Endothelial cell of umbilical vein (primary cell): ENCODE measurements around the gene GNAT1.

Experiments
- CTCF ChIP-seq, 2 donors: IDR thresholded peaks; 1 replicate in 1 of 2; 2 replicates in 1 of 2; pipeline ENCODE4 v1.5.1; 2011; ENCODE audit warnings: low read length in 2 of 2, mild to moderate bottlenecking in 2 of 2, moderate library complexity in 2 of 2, control low read depth in 1 of 2, inconsistent platforms in 1 of 2, low read depth in 1 of 2; ENCODE audit not compliant: insufficient read depth in 1 of 2; ENCODE audit errors: extremely low read depth in 1 of 2
- EZH2 ChIP-seq: IDR thresholded peaks from 2 replicates; pipeline ENCODE4 v1.6.1; 2012; ENCODE audit warnings: borderline replicate concordance, low read depth, mild to moderate bottlenecking, moderate library complexity, low read length, inconsistent platforms; ENCODE audit not compliant: severe bottlenecking
- POLR2AphosphoS5 ChIP-seq: IDR thresholded peaks from 2 replicates; pipeline ENCODE4 v1.6.1; 2012; ENCODE audit warnings: low read depth, mild to moderate bottlenecking, control low read depth, low read length, moderate library complexity; ENCODE audit not compliant: insufficient read depth

GRCh38 chr3:50166620-50167019 is 24.8 kb upstream of the GNAT1 start:
- TF ChIP-seq CTCF (IDR thresholded peaks at IDR 0.05; ENCODE audit: extremely low read depth in 1 of 2, insufficient read depth in 1 of 2, low read depth in 1 of 2, low read length in 2 of 2): no peak
- TF ChIP-seq EZH2: no peak
- TF ChIP-seq POLR2AphosphoS5: peak; percentile 76
